A673 (cell line): ENCODE measurements around the gene ABR. TPM values are rescaled to one million over a fixed set of nuclear protein-coding genes. Genes with fewer than 3 reads are reported as not detected.

ENCODE experiments used
- BruUV-seq: library from RNA; stranded (reverse); fragments of 400-500 nt; replicated peaks from 2 replicates; lab custom pipeline; 2021; lab: Mats Ljungman, UMichigan
- CTCF ChIA-PET: fragments of 300-600 bp; sonication (Branson Sonifier 250); formaldehyde crosslinking; loops from one replicate; lab custom pipeline; 2022; ENCODE audit warnings: antibody characterized with exemption; lab: Charles Lee
- POLR2A ChIA-PET: fragments of 300-600 bp; sonication (Branson Sonifier 250); formaldehyde crosslinking; loops from one replicate; lab custom pipeline; 2022; ENCODE audit warnings: antibody characterized with exemption; ENCODE audit not compliant: low non-redundant PET; lab: Charles Lee
- DNase-seq: peaks from one replicate; pipeline ENCODE4 v3.0.0-alpha.2; 2015; ENCODE audit warnings: low spot score
- H3K27ac ChIP-seq: fragments of 200-600 bp; sonication (generic); 2 replicates; pipeline ENCODE4 v1.5.1; 2016; ENCODE audit warnings: mixed run types, low read depth, mild to moderate bottlenecking, mixed read lengths, antibody characterized with exemption, low read length; ENCODE audit not compliant: poor library complexity, severe bottlenecking
- H3K27me3 ChIP-seq: fragments of 200-600 bp; sonication (generic); replicated peaks from 2 replicates; pipeline ENCODE4 v1.6.1; 2017; ENCODE audit warnings: mixed run types, low read depth, mild to moderate bottlenecking, mixed read lengths, antibody characterized with exemption, low read length; ENCODE audit not compliant: insufficient read depth, poor library complexity
- H3K36me3 ChIP-seq: fragments of 200-600 bp; sonication (generic); 2 replicates; pipeline ENCODE4 v1.6.1; 2016; ENCODE audit warnings: mixed run types, mild to moderate bottlenecking, mixed read lengths, antibody characterized with exemption, low read length; ENCODE audit not compliant: insufficient read depth, poor library complexity, severe bottlenecking
- H3K4me1 ChIP-seq: fragments of 200-600 bp; sonication (generic); 2 replicates; pipeline ENCODE4 v1.6.1; 2017; ENCODE audit warnings: mixed run types, mild to moderate bottlenecking, mixed read lengths, antibody characterized with exemption, low read length; ENCODE audit not compliant: insufficient read depth, poor library complexity, severe bottlenecking
- H3K4me3 ChIP-seq: fragments of 200-600 bp; sonication (generic); 2 replicates; pipeline ENCODE4 v1.5.1; 2016; ENCODE audit warnings: low read depth, mixed run types, mild to moderate bottlenecking, mixed read lengths, low read length; ENCODE audit not compliant: poor library complexity, severe bottlenecking
- H3K9me3 ChIP-seq: fragments of 200-600 bp; sonication (generic); 2 replicates; pipeline ENCODE4 v1.6.1; 2016; ENCODE audit warnings: mixed run types, low read depth, mild to moderate bottlenecking, mixed read lengths, antibody characterized with exemption, low read length; ENCODE audit not compliant: poor library complexity, severe bottlenecking
- CTCF ChIP-seq: fragments of 300-800, 200-600 bp; sonication (generic); conservative IDR thresholded peaks from 2 replicates; pipeline ENCODE4 v1.5.1; 2017; ENCODE audit warnings: low read depth, mild to moderate bottlenecking, antibody characterized with exemption, low read length, moderate library complexity, mixed read lengths
- EZH2 ChIP-seq: fragments of 200-600 bp; sonication (generic); IDR thresholded peaks from 2 replicates; pipeline ENCODE4 v1.6.1; 2017; ENCODE audit warnings: borderline replicate concordance, low read depth, mild to moderate bottlenecking, mixed read lengths, antibody characterized with exemption, low read length; ENCODE audit not compliant: poor library complexity, severe bottlenecking
- intact Hi-C: fragments of 100-400 bp; cut with micrococcal nuclease; formaldehyde crosslinking; loops from one replicate; pipeline ENCODE4 v1.10.0; 2022; ENCODE audit not compliant: unreplicated experiment
- total RNA-seq: library from RNA; stranded (reverse); gene quantifications from 2 replicates; pipeline ENCODE4 v1.2.3, GENCODE V29; 2021

The ABR gene
- total RNA-seq, 1 experiment from 2014 or later: 47.6 TPM

DNA sequence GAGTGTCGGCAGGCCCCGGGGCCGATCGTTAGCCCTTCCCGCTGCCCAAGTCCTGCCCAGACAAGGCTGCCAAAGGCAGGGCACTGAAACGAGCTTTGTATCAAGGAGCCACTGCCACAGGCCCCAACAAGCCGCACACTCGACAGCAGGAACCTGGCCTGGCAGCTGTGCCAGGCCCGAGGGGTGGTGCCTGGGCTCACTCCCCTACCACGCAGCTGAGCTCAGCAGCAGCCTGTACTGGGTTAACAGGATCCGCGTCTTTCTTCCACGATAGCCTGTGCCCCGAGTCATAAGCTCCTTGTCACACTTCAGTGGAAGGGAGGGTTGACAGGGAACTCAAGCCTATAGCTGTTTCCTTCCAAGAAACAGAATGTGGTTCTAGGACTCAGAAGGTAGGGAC, 87.9 kb downstream of the ABR start:
- Histone ChIP-seq H3K36me3 (no peaks in the 10 kb centered on the region), H3K27ac (no peak overlapping the region), H3K27me3 (no peaks in the 10 kb centered on the region), H3K4me1 (no peaks in the 10 kb centered on the region), H3K9me3 (no peaks in the 10 kb centered on the region), H3K4me3 (no peak overlapping the region)
- POLR2A ChIA-PET: no interaction called here
- CTCF ChIA-PET: no interaction called here
- intact Hi-C loops: no loop called here
- TF ChIP-seq EZH2 (no peak), CTCF (no peak)
- no peak for DNase-seq
- no TSS peak for BruUV-seq

GRCh38 chr17:1091190-1091534, 88.6 kb downstream of the ABR start:
- Histone ChIP-seq H3K4me3 (no peak overlapping the region), H3K36me3 (no peaks in the 10 kb centered on the region), H3K27me3 (no peaks in the 10 kb centered on the region), H3K4me1 (no peaks in the 10 kb centered on the region), H3K9me3 (no peaks in the 10 kb centered on the region), H3K27ac (no peak overlapping the region)
- intact Hi-C loops: no loop called here
- CTCF ChIA-PET: no interaction called here
- TF ChIP-seq EZH2 (no peak), CTCF (no peak)
- POLR2A ChIA-PET: no interaction called here
- no peak for DNase-seq
- BruUV-seq: no TSS peak

DNA sequence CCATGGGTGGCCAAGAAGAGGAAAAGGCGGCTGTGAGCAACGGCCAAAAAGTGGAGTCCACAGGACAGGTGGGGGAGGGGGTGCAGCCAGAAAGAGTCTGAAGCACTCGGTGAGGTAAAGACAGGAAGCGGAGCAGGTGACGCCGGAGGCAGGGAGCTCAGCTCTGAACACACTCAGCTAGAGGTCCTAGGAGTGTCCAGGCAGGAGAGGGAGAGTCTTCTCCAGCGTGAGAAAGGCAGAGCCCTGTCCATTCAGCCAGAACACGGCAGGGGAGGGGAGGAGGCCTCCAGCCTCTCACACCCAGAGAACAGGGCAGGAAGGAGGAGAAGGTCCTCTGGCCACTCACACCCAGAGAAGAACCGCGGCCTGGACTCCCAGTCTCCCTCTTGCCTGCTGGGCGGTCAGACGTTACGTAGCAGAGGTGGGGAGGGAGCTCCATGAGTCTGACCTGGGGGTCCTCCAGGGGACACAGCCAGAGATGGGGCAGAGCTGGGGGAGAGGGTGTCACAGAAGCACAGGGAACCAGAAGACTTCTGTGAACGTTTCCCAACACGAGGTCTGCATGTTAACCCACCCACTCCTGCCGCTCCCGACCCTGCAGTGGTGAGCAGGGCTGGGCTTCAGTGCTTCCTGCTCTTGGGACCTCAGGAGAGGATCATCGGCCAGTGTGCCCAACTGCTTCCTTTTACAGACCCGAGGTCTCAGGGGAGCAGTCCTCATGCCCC, 89.2 kb downstream of the ABR start:
- no peaks in the 10 kb centered on the region for H3K27me3 ChIP-seq
- no peak for DNase-seq
- ChIA-PET CTCF (no interaction called here), POLR2A (no interaction called here)
- H3K4me1 ChIP-seq: no peaks in the 10 kb centered on the region
- BruUV-seq: no TSS peak
- no peaks in the 10 kb centered on the region for H3K36me3 ChIP-seq
- H3K4me3 ChIP-seq: no peak overlapping the region
- H3K27ac ChIP-seq: no peak overlapping the region
- intact Hi-C loops: no loop called here
- H3K9me3 ChIP-seq: no peaks in the 10 kb centered on the region
- no peak for TF ChIP-seq EZH2
- TF ChIP-seq CTCF: no peak
